Measurements from ENCODE around the gene PSME4. TPM values are rescaled to one million over a fixed set of nuclear protein-coding genes. Genes with fewer than 3 reads are reported as not detected.
"Not testable (repeated sequence)": the region's sequence is repeated elsewhere in the genome, so short reads cannot be mapped to it uniquely, and the experiment has no call there.

The PSME4 gene
- total RNA-seq, 2 donors from 2014 or later: 44.3 to 61.4 TPM

- peaks cover 12% of the 10 kb centered on the region for H3K36me3 ChIP-seq
- no peak overlapping the region for H3K27ac ChIP-seq
- no peak for TF ChIP-seq CTCF (IDR thresholded peaks at IDR 0.05)
- H3K27me3 ChIP-seq: no peaks in the 10 kb centered on the region
- no peaks in the 10 kb centered on the region for H3K9me3 ChIP-seq
- no peak overlapping the region for H3K4me3 ChIP-seq
- H3K4me1 ChIP-seq: peaks cover 0 to 5% of the 10 kb centered on the region in 2 donors
- no peak for DNase-seq (ENCODE audit: low spot score)
These were observed 116.1 kb downstream of the PSME4 start for GRCh38 chr2:53854678-53855077.

- TF ChIP-seq CTCF (IDR thresholded peaks at IDR 0.05): no peak
- H3K27me3 ChIP-seq: no peaks in the 10 kb centered on the region
- peaks cover 12% of the 10 kb centered on the region for H3K36me3 ChIP-seq
- H3K9me3 ChIP-seq: no peaks in the 10 kb centered on the region
- no peak overlapping the region for H3K27ac ChIP-seq
- H3K4me1 ChIP-seq: no peaks in the 10 kb centered on the region
- DNase-seq (ENCODE audit: low spot score): no peak
- H3K4me3 ChIP-seq: no peak overlapping the region
These were observed 118.3 kb downstream of the PSME4 start for GRCh38 chr2:53852532-53852931.

- H3K27me3 ChIP-seq; DNase-seq (ENCODE audit: low spot score); H3K4me1 ChIP-seq; H3K9me3 ChIP-seq; H3K4me3 ChIP-seq; H3K27ac ChIP-seq: not testable (repeated sequence)
- peaks cover 12% of the 10 kb centered on the region for H3K36me3 ChIP-seq
These were observed 119.6 kb downstream of the PSME4 start for GRCh38 chr2:53851052-53851757.

- Histone ChIP-seq H3K4me1 (no peaks in the 10 kb centered on the region), H3K36me3 (no peaks in the 10 kb centered on the region), H3K9me3 (no peaks in the 10 kb centered on the region), H3K27ac (no peak overlapping the region), H3K27me3 (no peaks in the 10 kb centered on the region), H3K4me3 (no peak overlapping the region)
- TF ChIP-seq CTCF (IDR thresholded peaks at IDR 0.05): no peak
- DNase-seq (ENCODE audit: low spot score): no peak
These were observed 122.7 kb downstream of the PSME4 start for GRCh38 chr2:53848062-53848461.

GRCh38 chr2:53843595-53843994, 127.2 kb downstream of the PSME4 start:
- no peaks in the 10 kb centered on the region for H3K4me1 ChIP-seq
- DNase-seq (ENCODE audit: low spot score): no peak
- no peaks in the 10 kb centered on the region for H3K9me3 ChIP-seq
- TF ChIP-seq CTCF (IDR thresholded peaks at IDR 0.05): no peak
- no peaks in the 10 kb centered on the region for H3K36me3 ChIP-seq
- no peak overlapping the region for H3K4me3 ChIP-seq
- no peak overlapping the region for H3K27ac ChIP-seq
- no peaks in the 10 kb centered on the region for H3K27me3 ChIP-seq

- H3K27ac ChIP-seq: no peak overlapping the region
- H3K9me3 ChIP-seq: no peaks in the 10 kb centered on the region
- H3K36me3 ChIP-seq: no peaks in the 10 kb centered on the region
- H3K4me3 ChIP-seq: no peak overlapping the region
- H3K4me1 ChIP-seq: no peaks in the 10 kb centered on the region
- TF ChIP-seq CTCF (IDR thresholded peaks at IDR 0.05): no peak
- no peaks in the 10 kb centered on the region for H3K27me3 ChIP-seq
- DNase-seq (ENCODE audit: low spot score): no peak
These were observed 127.9 kb downstream of the PSME4 start for GRCh38 chr2:53842891-53843290.

GRCh38 chr2:53841651-53842050, 129.1 kb downstream of the PSME4 start:
- H3K4me3 ChIP-seq; H3K9me3 ChIP-seq; DNase-seq (ENCODE audit: low spot score); H3K4me1 ChIP-seq; H3K27ac ChIP-seq; H3K36me3 ChIP-seq; H3K27me3 ChIP-seq: not testable (repeated sequence)

Data from right atrium auricular region (tissue), 2 donors.